ENCODE measurements around the gene MFRP.

MFRP gene

GRCh38 chr11:119361056-119361787, 14.7 kb upstream of the MFRP start:
- peak overlapping the region; percentile 63 for H3K27ac ChIP-seq
- TF ChIP-seq CTCF (conservative IDR thresholded peaks at IDR 0.05), result no peak
- TF ChIP-seq ZFX (IDR thresholded peaks at IDR 0.05), result no peak

GRCh38 chr11:119359365-119360214, 13.1 kb upstream of the MFRP start:
- H3K27ac ChIP-seq, result peak overlapping the region; percentile 63
- TF ChIP-seq ZFX (IDR thresholded peaks at IDR 0.05) (no peak), CTCF (conservative IDR thresholded peaks at IDR 0.05) (no peak)

- TF ChIP-seq ZFX (IDR thresholded peaks at IDR 0.05), result no peak
- no peak for TF ChIP-seq CTCF (conservative IDR thresholded peaks at IDR 0.05)
These were observed 10.6 kb upstream of the MFRP start for GRCh38 chr11:119357074-119357473.

GRCh38 chr11:119356349-119357031, 10.0 kb upstream of the MFRP start:
- TF ChIP-seq CTCF (conservative IDR thresholded peaks at IDR 0.05) (peak; percentile 93), ZFX (IDR thresholded peaks at IDR 0.05) (no peak)
- H3K27ac ChIP-seq, result no peak overlapping the region

More at GRCh38 chr11:119357074-119357473, 10.6 kb upstream of the MFRP start:
- no peak overlapping the region for H3K27ac ChIP-seq

GRCh38 chr11:119355091-119355843, 8.8 kb upstream of the MFRP start:
- no peak overlapping the region for H3K27ac ChIP-seq
- TF ChIP-seq ZFX (IDR thresholded peaks at IDR 0.05) (no peak), CTCF (conservative IDR thresholded peaks at IDR 0.05) (no peak)

GRCh38 chr11:119352857-119353260, 6.4 kb upstream of the MFRP start:
- TF ChIP-seq CTCF (conservative IDR thresholded peaks at IDR 0.05), result no peak
- peak overlapping the region; percentile 10; the same call in 1 of the 2 replicates for H3K27ac ChIP-seq
